CD4-positive, alpha-beta T cell treated with Interleukin-6 for 4 hours (primary cell): Measurements from ENCODE around the gene SYNDIG1.

Experiments
- DNase-seq: peaks from one replicate; pipeline ENCODE4 v3.0.0-alpha.2; 2020; ENCODE audit warnings: mixed read lengths

SYNDIG1 gene

DNA sequence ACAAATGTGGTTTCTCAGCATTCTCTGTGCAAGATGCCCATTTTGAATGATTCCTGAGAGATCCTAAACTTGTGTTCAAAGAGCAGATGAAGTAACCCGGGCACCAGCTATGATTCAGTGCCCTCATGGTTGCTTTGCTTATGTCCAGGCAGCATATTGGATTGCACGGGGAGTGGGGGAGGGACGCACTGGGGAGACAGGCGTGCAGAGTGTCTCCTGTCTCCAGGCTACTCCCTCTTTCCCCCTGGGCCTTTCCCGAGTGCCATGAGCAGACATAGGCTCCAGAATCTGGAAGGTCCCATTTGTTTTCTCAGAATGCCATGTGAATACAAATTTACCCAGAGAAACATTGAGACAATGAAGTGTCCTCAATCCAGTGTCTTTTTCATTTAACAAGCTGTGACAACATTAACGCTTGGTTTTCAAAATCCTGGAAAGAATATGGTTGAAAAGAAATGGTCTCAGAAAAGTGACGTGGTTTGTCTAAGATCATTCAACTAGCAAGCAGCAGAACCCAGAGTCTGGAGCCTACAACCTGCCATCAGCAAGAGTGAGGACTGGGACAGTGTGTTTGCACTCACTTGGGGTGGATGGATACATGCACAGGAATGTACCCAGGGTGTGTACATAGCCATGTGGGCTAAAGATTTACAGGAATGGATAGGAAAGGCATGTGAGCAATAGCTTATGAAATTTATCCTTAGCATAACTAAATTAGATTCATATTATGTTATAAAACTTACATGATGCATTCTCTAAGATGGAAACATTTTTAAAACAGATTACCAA is 4.2 kb downstream of the SYNDIG1 start:
- DNase-seq = no peak

DNA sequence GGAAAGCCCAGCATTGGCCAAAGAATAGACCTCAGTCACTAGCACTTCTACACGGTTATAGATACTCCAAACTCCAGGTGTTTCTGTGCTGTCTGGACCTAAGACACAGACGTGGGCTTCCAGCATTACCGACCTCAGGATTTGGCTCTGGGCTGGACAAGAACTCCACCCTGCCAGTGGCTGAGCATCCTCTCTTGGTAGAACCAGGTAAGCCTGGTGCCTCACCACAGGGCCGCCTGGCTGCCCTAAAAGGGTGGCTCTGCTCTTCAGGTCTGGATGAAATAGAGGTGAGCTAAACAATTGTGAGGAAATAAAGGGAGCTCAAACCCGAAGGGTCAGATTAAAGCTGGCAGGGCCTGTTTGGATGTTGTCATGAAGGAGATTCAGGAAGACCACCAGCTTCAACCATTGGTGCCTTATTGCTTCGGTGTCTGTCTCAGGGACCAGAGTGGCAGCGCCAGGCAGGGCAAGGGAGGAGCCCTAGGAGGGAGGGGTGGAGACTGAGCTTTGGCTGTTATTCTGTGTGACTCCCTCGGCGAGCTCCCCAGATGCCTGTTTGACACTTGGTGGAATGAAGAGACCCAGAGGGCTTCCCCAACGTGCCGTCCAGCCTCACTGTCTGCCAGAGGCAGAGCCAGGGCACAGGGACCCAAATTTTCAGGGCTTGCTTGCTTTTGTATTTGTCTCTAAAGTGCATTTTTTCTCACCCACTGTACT is 8.6 kb downstream of the SYNDIG1 start:
- DNase-seq = no peak

DNA sequence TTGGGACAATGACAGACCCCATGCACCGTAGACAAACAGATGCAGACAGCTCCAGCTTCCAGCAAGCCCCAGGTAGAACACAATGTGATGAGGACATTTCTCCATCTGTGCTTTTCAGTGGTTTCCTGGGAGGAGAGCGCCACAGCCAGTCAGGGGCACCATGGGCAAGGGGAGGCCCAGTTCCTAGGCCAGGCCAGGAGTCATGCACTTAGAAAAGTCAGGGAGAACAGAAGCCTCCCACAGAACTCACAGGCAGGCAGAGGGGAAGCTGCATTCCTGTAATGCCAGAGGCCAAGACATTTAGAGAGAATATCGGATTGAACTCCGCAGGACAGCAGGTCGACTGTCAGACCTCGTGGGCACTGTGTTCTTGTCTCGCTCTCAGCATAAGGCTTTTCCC is 9.2 kb downstream of the SYNDIG1 start:
- no peak for DNase-seq

DNA sequence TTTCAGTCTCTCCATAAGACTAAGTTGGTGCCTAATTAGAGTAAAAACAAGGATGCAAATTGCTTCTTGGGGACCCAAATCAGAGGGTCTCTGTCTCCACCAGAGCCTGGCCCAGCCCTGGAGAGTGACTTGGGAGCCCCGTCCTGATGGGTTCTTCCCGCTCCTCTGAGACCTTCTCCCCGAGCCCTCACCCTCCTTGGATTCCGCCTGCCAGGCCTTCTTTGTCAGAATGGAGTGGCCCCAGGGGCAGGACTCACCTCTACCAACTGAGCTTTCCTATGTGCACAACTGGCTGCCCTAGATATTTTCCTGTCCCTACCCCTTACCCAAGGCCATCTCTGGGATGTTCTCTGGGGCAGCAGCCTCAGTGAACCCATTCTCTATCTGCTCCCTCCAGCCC is 9.7 kb downstream of the SYNDIG1 start:
- DNase-seq = no peak

DNA sequence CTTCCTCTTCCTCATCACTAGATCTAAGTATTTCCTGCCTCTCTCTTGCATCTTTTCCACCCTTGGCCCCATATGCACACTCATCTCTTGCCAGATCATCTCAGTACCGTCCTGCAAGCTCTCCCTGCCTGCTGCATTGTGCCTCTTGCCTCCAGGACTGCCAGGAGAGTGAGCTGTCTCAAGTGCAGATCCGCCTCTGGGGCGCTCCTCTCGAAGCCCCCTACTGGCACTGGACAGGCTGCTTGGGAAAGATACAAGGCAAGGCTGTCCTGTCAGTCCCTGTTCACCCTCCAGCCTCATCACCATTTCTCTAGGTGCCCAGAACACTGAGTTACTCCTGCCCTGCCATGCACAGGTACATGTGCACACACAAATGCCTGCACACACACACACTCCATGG is 10.2 kb downstream of the SYNDIG1 start:
- no peak for DNase-seq

DNA sequence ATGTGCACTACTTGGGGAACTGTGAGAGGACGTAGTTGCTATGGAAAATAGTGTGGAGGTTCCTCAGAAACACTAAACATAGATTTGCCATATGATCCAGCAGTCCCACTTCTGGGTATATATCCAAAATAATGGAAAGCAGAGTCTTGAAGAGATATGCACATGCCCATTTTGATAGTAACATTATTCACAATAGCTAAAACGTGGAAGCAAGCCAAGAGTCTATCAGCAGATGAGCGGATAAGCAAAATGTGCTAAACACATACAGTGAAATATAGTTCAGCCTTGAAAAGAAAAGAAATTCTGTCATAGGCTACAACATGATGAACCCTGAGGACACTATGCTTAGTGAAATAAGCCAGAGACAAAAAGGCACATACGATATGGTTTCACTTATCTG is 11.1 kb downstream of the SYNDIG1 start:
- DNase-seq = no peak

DNA sequence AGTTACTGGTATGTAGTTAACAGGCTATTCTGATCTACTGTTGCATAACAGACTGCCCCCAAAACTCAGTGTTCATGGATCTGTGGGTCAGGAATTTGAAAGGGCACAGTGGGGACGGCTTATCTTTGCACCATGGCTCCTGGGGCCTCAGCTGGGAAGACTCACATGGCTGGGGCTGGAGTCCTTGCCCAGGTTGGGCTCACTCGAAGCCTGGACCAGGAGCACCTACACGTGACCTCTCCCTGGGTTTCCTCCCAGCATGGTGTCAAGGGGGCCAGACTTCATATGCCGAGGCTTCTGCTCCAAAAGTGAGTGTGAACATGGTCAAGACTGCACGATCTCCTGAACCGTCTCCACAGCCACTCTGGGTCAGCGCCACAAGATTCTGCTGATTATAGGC is 11.7 kb downstream of the SYNDIG1 start:
- no peak for DNase-seq

DNA sequence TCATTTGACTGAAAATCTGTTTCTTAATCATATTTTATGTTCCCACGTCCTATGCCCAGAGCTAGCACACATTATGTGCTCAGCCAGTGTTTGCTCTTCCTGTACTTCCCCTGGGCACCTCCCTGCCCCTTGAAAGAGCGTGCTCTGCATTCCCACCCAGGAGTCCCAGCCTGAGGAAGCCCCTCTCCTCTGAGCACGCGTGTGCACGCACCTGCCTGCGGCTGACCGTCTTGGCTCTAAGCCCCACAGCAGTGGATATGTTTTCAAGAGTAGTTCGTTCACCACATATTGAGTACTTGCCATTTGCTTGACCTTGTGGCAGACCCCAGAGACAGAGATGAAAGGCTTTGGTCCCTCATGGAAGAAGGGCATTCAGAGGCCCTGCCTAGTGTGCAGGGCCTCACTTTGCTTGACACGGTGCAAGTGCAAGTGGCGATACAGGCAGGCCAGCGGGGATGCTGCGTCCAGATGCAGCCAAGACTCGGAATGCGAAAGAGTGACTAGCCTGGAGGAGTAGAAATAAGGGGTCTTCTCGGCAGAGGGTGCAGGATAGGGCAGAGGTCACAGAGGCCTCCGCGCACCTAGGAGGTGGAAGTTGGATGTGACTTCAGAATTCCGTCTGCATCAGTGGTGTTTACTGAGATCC is 14.1 kb downstream of the SYNDIG1 start:
- no peak for DNase-seq

DNA sequence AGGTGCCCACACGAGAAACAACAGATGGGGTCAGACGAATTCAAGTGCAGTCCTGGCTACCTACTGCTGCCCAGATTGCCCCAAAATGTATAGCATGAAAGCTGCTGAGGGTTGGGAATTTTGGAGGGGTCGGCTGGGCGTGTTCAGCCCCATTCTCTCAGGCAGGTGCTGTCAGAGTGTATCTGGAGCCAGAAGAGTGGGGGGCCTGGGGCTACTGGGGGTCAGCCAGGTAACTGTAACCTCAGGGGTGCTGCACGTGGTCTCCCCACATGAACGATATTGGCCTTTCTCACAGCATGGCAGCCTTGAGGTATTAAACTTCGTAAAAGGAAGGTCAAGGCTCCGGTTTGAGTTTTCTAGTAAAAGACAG is 14.6 kb downstream of the SYNDIG1 start:
- no peak for DNase-seq

DNA sequence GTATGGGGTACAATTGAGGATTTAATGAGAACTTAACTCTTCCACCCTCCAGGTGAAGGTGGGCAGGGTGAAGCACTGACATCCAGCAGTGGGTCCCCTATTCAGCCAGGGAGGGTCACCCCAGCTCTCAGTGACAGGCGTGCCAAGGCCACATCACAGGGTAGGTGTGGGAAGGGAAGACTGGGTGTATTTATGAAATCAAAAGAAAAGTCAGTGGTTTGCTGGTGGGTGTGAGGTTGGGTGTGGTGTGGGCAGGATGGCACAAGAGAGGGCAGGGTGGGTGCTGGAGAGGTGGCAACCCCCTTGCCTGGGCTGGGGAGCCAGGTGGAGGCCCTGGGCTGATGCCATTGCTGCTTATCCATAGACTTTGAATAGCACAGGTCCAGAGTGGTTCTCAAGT is 16.6 kb downstream of the SYNDIG1 start:
- DNase-seq = no peak

DNA sequence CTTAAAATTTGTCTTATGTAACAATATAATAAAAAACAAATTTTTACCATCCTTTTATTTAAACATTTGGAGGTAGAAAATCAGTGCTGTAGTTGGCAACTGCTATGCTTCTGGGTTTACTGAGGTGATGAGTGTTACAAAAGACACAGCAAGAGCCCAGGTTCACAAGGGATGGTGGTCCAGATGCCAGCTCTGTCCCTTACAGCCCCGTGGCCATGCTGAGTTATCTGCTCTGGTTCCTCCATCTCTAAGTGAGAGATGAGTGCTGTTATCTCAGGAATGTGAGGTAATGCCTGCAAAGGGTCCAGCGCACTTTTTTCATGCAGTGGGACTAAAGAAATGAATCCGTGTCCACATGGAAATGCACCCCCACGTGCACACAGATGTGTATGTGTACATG is 17.8 kb downstream of the SYNDIG1 start:
- DNase-seq = no peak

DNA sequence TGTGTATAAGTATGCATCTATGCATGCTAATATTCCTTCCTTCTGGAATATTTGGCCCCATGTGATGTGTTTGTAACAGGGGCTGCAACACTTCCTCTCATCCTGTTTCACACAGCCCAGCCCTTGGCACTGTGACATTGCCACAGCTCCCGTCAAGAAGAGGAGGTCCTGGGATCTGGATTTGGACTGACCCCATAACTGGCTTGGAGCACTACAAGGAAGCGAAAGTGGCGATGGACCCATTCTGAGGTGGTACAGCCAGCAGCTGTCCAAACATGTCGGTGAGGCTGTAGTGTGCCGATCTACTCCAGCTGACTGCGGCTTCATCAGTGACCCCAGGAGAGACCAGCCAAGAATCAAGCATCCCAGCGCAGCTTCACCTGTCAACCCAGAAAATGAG is 18.2 kb downstream of the SYNDIG1 start:
- DNase-seq = no peak

DNA sequence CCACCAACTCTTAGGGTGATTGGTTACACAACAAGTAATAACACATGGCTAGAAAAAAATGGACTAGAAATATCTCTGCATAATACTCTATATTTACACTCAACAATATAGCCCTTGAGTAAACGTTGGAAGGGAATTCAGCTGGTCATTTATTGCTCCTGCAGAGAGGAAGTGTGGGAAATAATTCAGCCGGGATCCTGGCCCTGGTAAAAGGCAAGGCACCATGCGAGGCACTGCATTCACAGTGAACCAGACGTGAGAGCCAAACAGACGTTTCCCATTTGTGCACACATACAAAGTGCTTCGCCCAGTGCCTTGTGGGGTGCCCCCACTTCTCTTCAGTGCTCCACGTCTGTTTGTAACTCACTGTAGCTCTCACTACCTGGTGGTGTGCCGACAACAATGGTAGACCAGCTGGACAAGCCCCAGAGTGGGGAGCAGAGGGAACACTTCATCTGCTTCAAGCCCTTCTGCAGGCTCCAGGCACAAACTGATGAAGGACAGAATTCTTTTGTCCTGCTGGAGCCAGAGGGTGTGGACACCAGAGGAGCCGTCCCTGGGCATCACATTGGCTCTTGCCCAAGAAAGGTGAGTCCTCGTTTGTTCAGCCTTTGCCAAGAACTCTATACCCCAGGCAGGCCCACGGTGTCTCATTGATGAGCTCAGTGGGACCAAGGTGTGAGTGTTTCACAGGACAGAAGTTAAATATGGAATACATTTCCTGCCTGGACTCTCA is 18.8 kb downstream of the SYNDIG1 start:
- no peak for DNase-seq

DNA sequence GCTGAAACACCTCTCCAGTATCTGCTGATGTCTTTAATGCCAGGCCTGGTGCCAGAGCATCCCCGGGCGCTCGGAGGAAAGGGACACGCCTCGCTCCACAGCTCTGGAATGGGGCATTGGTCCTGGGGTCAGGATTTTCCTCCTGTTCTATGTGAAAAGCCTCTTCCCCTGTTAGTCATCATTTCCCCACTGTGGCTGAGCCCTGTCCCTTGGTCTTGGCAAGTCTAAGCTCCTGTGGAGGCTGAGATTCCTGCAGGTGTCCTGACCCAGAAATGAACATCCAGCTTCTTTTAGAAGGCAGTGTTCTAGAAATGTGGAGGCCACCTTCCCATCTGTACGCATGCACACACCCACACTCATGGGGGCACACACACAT is 19.4 kb downstream of the SYNDIG1 start:
- no peak for DNase-seq

DNA sequence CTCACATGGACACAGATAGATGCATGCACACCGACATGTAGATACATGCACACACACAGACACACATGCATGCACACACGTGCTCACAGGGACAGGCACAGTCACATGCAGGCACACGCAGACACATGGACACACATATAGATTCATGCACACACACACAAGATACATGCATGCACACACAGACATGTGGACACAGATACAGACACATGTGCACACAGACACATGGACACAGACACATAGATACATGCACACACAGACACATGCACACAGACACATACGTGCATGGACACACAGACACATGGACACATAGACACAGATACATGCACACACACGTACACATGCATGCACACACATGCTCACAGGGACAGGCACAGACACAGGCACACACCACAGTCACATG is 19.8 kb downstream of the SYNDIG1 start:
- no peak for DNase-seq

DNA sequence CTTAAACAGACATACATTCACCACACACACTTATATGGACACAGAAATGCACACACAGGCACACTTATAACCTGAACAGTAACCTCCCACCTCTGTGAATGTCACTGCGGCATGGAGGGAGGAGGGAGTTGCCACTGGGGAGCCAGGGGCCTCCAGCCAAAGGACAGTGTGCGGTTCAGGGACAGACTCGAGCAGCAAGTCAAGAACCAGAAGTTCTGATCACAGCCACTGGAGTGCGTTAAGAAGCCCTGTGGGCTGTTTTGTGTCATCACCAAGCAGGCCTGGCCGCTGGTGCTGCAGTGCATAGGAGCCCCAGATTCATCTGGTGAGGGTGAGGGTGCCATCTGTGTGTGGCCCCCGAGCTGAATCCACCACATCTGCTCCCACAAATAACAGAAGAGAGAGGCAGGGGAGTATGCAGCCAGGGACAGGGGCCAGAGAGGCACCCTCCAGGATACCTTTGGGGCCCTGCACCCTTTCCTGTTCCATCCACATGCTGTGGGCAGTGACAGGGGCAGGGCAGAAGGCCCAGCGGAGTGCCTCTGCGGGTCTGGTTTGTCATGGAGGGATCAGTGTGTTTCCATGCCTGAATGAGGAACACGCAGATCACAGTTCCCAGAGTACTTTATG is 20.3 kb downstream of the SYNDIG1 start:
- DNase-seq = no peak

DNA sequence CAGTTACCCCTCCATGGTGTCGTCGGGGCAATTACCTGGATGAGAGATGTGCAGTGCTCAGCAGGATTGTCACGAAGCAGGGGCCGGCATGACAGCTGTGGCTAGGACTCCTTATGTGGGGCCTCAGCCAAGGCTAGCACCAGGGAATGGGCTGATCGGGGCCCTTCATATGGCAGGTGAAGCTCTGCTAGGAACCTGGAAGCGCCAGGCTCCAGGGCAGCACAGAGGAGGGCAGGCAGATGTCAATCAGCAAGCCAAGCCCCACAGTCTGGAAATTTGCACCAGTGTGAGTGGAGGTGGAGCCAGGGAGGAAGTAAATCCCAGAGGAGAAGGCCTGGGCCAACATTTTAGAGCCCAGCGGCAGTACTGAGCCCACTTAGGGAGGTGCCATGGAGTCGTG is 21.2 kb downstream of the SYNDIG1 start:
- DNase-seq = no peak

DNA sequence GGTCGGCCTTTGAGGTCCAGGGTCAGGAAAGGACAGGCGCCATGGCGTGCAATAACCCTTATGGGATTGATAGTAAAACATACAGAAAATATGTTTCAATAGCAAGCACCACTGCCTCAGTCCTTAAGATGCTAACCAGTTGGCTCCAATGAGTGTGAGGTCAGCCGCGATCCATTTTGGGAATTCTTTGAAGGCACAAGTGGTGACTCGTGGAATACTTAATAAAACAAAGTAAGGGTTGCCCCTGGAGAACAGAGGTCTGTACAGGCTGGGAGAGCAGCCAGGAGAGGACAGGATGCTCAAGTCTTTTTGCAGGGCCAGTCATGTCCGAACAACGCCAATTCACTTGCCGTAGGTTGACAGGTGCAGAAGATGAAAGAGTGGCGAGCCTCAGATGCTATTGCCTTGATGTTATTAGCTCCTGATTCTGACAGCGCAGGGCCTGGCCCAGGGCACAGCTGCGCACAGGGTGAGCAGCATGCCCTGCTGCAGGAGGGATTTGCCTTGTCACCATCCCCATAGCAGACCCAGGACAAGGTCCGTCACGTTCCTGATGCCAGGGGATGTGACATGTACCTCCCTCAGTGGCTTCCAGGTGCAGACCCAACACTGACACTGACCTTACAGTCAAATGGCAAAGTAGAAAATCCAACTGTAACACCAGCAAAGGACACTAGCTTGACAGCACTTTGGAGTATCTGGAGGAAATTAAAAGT is 21.8 kb downstream of the SYNDIG1 start:
- DNase-seq = no peak

DNA sequence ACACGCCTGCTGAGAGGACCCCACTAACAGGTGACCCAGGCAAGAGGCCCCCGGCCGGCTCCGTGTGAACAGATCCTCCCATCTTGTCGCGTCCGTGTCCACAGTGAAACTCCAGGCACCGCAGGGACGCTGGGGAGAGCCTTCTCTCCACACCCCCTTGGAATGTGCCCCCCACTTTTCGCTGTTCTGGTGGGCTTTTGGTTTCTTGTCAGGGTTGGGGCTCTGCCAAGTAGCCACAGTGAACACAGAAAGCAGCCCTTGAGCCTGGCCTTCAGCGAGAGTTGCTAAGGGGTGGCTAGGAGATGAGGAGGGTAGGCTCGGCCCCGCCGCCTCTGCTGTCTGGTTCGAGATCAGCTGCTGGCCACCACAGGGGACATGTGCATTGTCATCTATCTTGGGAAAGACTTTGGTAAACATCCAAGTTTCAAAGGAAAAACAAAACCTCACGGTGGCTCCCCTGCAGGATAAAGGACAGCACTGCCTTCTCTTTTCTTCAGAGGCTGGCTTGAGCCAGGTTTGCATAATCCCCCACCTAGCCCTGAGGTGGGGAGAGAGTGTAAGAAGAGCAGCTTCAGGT is 22.7 kb downstream of the SYNDIG1 start:
- no peak for DNase-seq

DNA sequence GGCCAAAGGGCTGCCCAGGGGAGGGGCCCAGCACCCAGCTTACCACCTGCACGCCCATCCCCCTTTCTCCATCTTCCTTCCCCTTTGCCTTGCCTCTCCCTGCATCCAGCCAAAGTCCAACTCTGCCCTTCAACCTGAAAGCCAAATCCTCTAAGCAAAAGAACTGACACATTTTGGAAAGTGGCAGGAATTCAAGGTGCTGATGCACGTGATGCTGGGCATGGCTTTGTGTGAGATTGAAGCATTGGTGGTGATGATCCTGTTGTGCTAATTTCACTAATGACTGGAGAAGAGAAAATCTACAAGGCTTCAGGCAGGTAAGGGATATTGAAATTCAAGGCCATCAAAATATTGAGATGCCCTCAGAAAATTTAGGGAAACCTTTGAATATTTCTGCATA is 23.3 kb downstream of the SYNDIG1 start:
- DNase-seq = no peak

DNA sequence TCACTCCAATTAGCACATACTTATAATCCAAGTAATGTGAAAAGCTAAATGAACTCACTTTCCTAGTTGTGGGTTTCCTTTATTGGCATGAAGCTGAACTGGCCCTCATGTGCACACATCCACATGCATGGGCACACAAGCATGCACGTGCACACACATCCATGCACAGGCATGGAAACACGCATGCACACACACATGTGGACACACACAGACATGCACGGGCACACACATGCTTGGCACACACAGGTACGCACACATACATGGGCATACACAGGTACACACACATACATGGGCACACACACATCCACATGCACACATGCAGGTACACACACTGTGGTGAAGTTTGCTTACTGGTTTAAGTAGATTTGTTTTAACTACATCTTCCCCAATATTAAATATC is 23.8 kb downstream of the SYNDIG1 start:
- DNase-seq = no peak
